Measurements from ENCODE around the gene EGFLAM.

EGFLAM gene

GRCh38 chr5:38258319-38259061 lies at the start of gene EGFLAM:
Gene EGFLAM, plus strand, starts transcription at chr5:38258559. Its CDS starts 196 bp downstream, at chr5:38258755.
- Mint-ChIP-seq H3K27ac (no peak within 1 kb of the TSS), H3K27me3 (peaks cover 15% of the 10 kb centered on the region), H3K4me1 (no peaks in the 10 kb centered on the region), H3K36me3 (no peaks in the 10 kb centered on the region), H3K9me3 (peaks cover 2% of the 10 kb centered on the region), H3K4me3 (no peak within 1 kb of the TSS)
- ATAC-seq (ENCODE audit: low read depth), result no peak
- no peak for DNase-seq (ENCODE audit: low spot score in 2 of 2)

GRCh38 chr5:38208782-38209378 lies 49.5 kb upstream of the EGFLAM start:
- no peak for ATAC-seq (ENCODE audit: low read depth)
- H3K9me3 Mint-ChIP-seq, result peaks cover 1% of the 10 kb centered on the region
- H3K4me1 Mint-ChIP-seq, result no peaks in the 10 kb centered on the region
- H3K27ac Mint-ChIP-seq, result no peak overlapping the region
- H3K36me3 Mint-ChIP-seq, result no peaks in the 10 kb centered on the region
- H3K27me3 Mint-ChIP-seq, result peaks cover 3% of the 10 kb centered on the region
- no peak overlapping the region for H3K4me3 Mint-ChIP-seq
- no peak for DNase-seq (ENCODE audit: low spot score in 2 of 2)

- H3K4me1 Mint-ChIP-seq, result no peaks in the 10 kb centered on the region
- H3K36me3 Mint-ChIP-seq, result no peaks in the 10 kb centered on the region
- H3K9me3 Mint-ChIP-seq, result peaks cover 1% of the 10 kb centered on the region
- no peak overlapping the region for H3K4me3 Mint-ChIP-seq
- no peak overlapping the region for H3K27ac Mint-ChIP-seq
- DNase-seq (ENCODE audit: low spot score in 2 of 2), result no peak
- H3K27me3 Mint-ChIP-seq, result peaks cover 3% of the 10 kb centered on the region
- ATAC-seq (ENCODE audit: low read depth), result no peak
Measured at GRCh38 chr5:38210676-38211353, 47.5 kb upstream of the EGFLAM start.

GRCh38 chr5:38211354-38211710 lies 47.0 kb upstream of the EGFLAM start:
- ATAC-seq (ENCODE audit: low read depth) (no peak), DNase-seq (ENCODE audit: low spot score in 2 of 2) (no peak)
- no peak overlapping the region for H3K4me3 Mint-ChIP-seq
- no peaks in the 10 kb centered on the region for H3K36me3 Mint-ChIP-seq
- H3K4me1 Mint-ChIP-seq, result no peaks in the 10 kb centered on the region
- no peak overlapping the region for H3K27ac Mint-ChIP-seq
- peaks cover 3% of the 10 kb centered on the region for H3K27me3 Mint-ChIP-seq
- H3K9me3 Mint-ChIP-seq, result peaks cover 1% of the 10 kb centered on the region

- ATAC-seq (ENCODE audit: low read depth), result no peak
Measured at GRCh38 chr5:38212307-38212706, 46.1 kb upstream of the EGFLAM start.

GRCh38 chr5:38226091-38226490 lies 32.3 kb upstream of the EGFLAM start:
- no peak overlapping the region for H3K27ac Mint-ChIP-seq
- H3K36me3 Mint-ChIP-seq, result no peaks in the 10 kb centered on the region
- no peaks in the 10 kb centered on the region for H3K4me1 Mint-ChIP-seq
- no peaks in the 10 kb centered on the region for H3K9me3 Mint-ChIP-seq
- no peaks in the 10 kb centered on the region for H3K27me3 Mint-ChIP-seq
- no peak for DNase-seq (ENCODE audit: low spot score in 2 of 2)
- ATAC-seq (ENCODE audit: low read depth), result no peak
- no peak overlapping the region for H3K4me3 Mint-ChIP-seq

More at GRCh38 chr5:38212307-38212706, 46.1 kb upstream of the EGFLAM start:
- Mint-ChIP-seq H3K9me3 (peaks cover 1% of the 10 kb centered on the region), H3K4me3 (no peak overlapping the region), H3K27me3 (peaks cover 3% of the 10 kb centered on the region), H3K4me1 (no peaks in the 10 kb centered on the region), H3K36me3 (no peaks in the 10 kb centered on the region), H3K27ac (no peak overlapping the region)
- no peak for DNase-seq (ENCODE audit: low spot score in 2 of 2)

GRCh38 chr5:38228914-38229313 lies 29.4 kb upstream of the EGFLAM start:
- H3K4me1 Mint-ChIP-seq, result no peaks in the 10 kb centered on the region
- no peak overlapping the region for H3K4me3 Mint-ChIP-seq
- DNase-seq (ENCODE audit: low spot score in 2 of 2) (no peak), ATAC-seq (ENCODE audit: low read depth) (no peak)
- H3K36me3 Mint-ChIP-seq, result no peaks in the 10 kb centered on the region
- no peaks in the 10 kb centered on the region for H3K27me3 Mint-ChIP-seq
- no peak overlapping the region for H3K27ac Mint-ChIP-seq
- H3K9me3 Mint-ChIP-seq, result peaks cover 2% of the 10 kb centered on the region

GRCh38 chr5:38234737-38235136 lies 23.6 kb upstream of the EGFLAM start:
- Mint-ChIP-seq H3K27ac (no peak overlapping the region), H3K27me3 (no peaks in the 10 kb centered on the region), H3K4me1 (no peaks in the 10 kb centered on the region), H3K36me3 (no peaks in the 10 kb centered on the region), H3K9me3 (peaks cover 5% of the 10 kb centered on the region), H3K4me3 (no peak overlapping the region)
- no peak for ATAC-seq (ENCODE audit: low read depth)
- DNase-seq (ENCODE audit: low spot score in 2 of 2), result no peak

GRCh38 chr5:38237681-38238080 lies 20.7 kb upstream of the EGFLAM start:
- H3K4me1 Mint-ChIP-seq, result no peaks in the 10 kb centered on the region

GRCh38 chr5:38240212-38240611 lies 18.1 kb upstream of the EGFLAM start:
- no peak for ATAC-seq (ENCODE audit: low read depth)
- Mint-ChIP-seq H3K27ac (no peak overlapping the region), H3K4me1 (no peaks in the 10 kb centered on the region), H3K9me3 (peaks cover 3% of the 10 kb centered on the region), H3K4me3 (no peak overlapping the region), H3K27me3 (peaks cover 2% of the 10 kb centered on the region), H3K36me3 (no peaks in the 10 kb centered on the region)
- DNase-seq (ENCODE audit: low spot score in 2 of 2), result no peak

More at GRCh38 chr5:38237681-38238080, 20.7 kb upstream of the EGFLAM start:
- H3K27ac Mint-ChIP-seq, result no peak overlapping the region
- H3K4me3 Mint-ChIP-seq, result no peak overlapping the region
- no peak for DNase-seq (ENCODE audit: low spot score in 2 of 2)
- H3K9me3 Mint-ChIP-seq, result peaks cover 4% of the 10 kb centered on the region
- H3K27me3 Mint-ChIP-seq, result no peaks in the 10 kb centered on the region
- H3K36me3 Mint-ChIP-seq, result no peaks in the 10 kb centered on the region
- ATAC-seq (ENCODE audit: low read depth), result no peak

- Mint-ChIP-seq H3K27ac (no peak overlapping the region), H3K27me3 (peaks cover 2% of the 10 kb centered on the region), H3K4me1 (no peaks in the 10 kb centered on the region), H3K36me3 (no peaks in the 10 kb centered on the region), H3K9me3 (no peaks in the 10 kb centered on the region), H3K4me3 (no peak overlapping the region)
- DNase-seq (ENCODE audit: low spot score in 2 of 2) (no peak), ATAC-seq (ENCODE audit: low read depth) (no peak)
Measured at GRCh38 chr5:38241655-38242054, 16.7 kb upstream of the EGFLAM start.

GRCh38 chr5:38245307-38245706 lies 13.1 kb upstream of the EGFLAM start:
- no peaks in the 10 kb centered on the region for H3K4me1 Mint-ChIP-seq

GRCh38 chr5:38249301-38249700 lies 9.1 kb upstream of the EGFLAM start:
- Mint-ChIP-seq H3K27me3 (peaks cover 4% of the 10 kb centered on the region), H3K36me3 (no peaks in the 10 kb centered on the region), H3K27ac (no peak overlapping the region), H3K9me3 (peaks cover 6% of the 10 kb centered on the region), H3K4me1 (no peaks in the 10 kb centered on the region), H3K4me3 (no peak overlapping the region)
- ATAC-seq (ENCODE audit: low read depth), result no peak
- DNase-seq (ENCODE audit: low spot score in 2 of 2), result no peak

More at GRCh38 chr5:38245307-38245706, 13.1 kb upstream of the EGFLAM start:
- no peak overlapping the region for H3K4me3 Mint-ChIP-seq
- DNase-seq (ENCODE audit: low spot score in 2 of 2) (no peak), ATAC-seq (ENCODE audit: low read depth) (no peak)
- H3K36me3 Mint-ChIP-seq, result no peaks in the 10 kb centered on the region
- no peak overlapping the region for H3K27ac Mint-ChIP-seq
- peaks cover 4% of the 10 kb centered on the region for H3K27me3 Mint-ChIP-seq
- no peaks in the 10 kb centered on the region for H3K9me3 Mint-ChIP-seq

- ATAC-seq (ENCODE audit: low read depth) (no peak), DNase-seq (ENCODE audit: low spot score in 2 of 2) (no peak)
- Mint-ChIP-seq H3K4me3 (no peak overlapping the region), H3K36me3 (no peaks in the 10 kb centered on the region), H3K4me1 (no peaks in the 10 kb centered on the region), H3K27ac (no peak overlapping the region), H3K27me3 (peaks cover 4% of the 10 kb centered on the region), H3K9me3 (peaks cover 6% of the 10 kb centered on the region)
Measured at GRCh38 chr5:38249812-38250211, 8.5 kb upstream of the EGFLAM start.

Data from memory B cell (primary cell).